Activated B cell treated with CpG ODN at 0.5 μM for 24 hours (primary cell): ENCODE measurements around the gene FARSA. TPM values are rescaled to one million over a fixed set of nuclear protein-coding genes. Genes with fewer than 3 reads are reported as not detected.
"Not testable (repeated sequence)": the region's sequence is repeated elsewhere in the genome, so short reads cannot be mapped to it uniquely, and the experiment has no call there.

Experiments
- ATAC-seq: fragments of 200-7000 bp; cut with Tn5 transposase; one replicate; pipeline ENCODE4 v1.10.0; 2021; ENCODE audit warnings: low read depth, mild to moderate bottlenecking, moderate library complexity
- CTCF ChIA-PET: fragments of 350-600 bp; sonication (Branson Sonifier 250); formaldehyde crosslinking; loops from one replicate; lab custom pipeline; 2021; ENCODE audit warnings: antibody characterized with exemption; lab: Charles Lee
- POLR2A ChIA-PET: fragments of 350-600 bp; sonication (Branson Sonifier 250); formaldehyde crosslinking; loops from one replicate; lab custom pipeline; 2021; ENCODE audit warnings: antibody characterized with exemption; lab: Charles Lee
- DNase-seq: peaks from one replicate; pipeline ENCODE4 v3.0.0; 2022
- H3K27ac Mint-ChIP-seq: one replicate; pipeline ENCODE4 v1.8.0; 2020; ENCODE audit warnings: mixed read lengths
- H3K27me3 Mint-ChIP-seq: one replicate; pipeline ENCODE4 v1.8.0; 2021; ENCODE audit warnings: mixed read lengths
- H3K36me3 Mint-ChIP-seq: one replicate; pipeline ENCODE4 v1.8.0; 2021; ENCODE audit warnings: low read depth, mixed read lengths
- H3K4me1 Mint-ChIP-seq: one replicate; pipeline ENCODE4 v1.8.0; 2021; ENCODE audit warnings: mixed read lengths
- H3K4me3 Mint-ChIP-seq: one replicate; pipeline ENCODE4 v1.8.0; 2020; ENCODE audit warnings: mild to moderate bottlenecking, mixed read lengths
- H3K9me3 Mint-ChIP-seq: one replicate; pipeline ENCODE4 v1.8.0; 2020; ENCODE audit warnings: mixed read lengths
- intact Hi-C: fragments of 100-400 bp; cut with micrococcal nuclease; formaldehyde crosslinking; loops from one replicate; pipeline ENCODE4 v1.15.1; 2024
- total RNA-seq: library from RNA; stranded (reverse); gene quantifications from 2 replicates; pipeline ENCODE4 v1.2.3, GENCODE V29; 2022
- TF ChIP-seq, protein P1 (sequence below): fragments of 200-600 bp; IDR thresholded peaks from one replicate; pipeline ENCODE4 v1.8.0; 2022; ENCODE audit warnings: antibody characterized with exemption, mild to moderate bottlenecking

FARSA gene
- total RNA-seq, result 76.1 and 76.8 TPM in 2 replicates

DNA sequence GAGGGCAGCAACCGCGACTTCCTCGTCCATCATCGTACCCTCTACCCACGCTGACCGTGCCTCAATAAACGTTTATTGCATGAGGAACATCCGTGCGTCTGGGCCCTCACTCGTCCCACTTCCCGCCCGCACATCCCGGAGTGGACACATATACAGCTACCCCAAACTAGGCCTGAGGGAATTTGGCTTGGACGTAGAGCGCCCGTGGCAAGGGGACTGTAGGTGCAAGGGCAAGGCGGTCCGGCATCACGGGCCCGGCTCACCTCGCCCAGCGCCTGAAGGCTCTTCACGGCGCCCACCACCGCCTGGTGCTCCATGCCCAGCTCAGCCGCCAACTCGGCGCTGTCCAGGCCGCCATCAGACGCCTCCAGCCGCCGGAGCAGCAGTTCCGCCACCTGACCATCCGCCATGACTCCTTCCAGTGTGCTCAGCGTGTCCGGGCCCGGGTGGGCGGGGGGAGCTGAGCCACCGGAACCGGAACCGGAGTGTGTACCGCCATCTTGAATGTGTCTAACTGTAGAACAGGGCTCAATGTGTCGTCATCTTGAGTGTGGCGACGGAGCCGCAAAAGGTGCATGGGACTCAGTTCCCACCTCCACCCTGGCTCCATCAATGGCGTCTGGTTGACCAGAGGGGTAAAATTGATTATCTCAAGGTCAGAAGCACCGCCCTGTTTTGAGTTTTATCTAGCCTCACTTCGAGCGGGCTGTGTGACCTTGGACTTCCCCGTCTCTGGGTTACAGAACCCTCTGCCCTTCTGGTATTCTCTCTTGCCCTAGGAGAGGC, at the start of gene FARSA:
TSS of gene FARSA (minus strand) at position 425 of the 786 bp plus-strand sequence. CDS start at position 410, 15 bp downstream.
- Mint-ChIP-seq H3K36me3 (peaks cover 34% of the 10 kb centered on the region), H3K27ac (peak within 1 kb of the TSS; percentile 86), H3K9me3 (no peaks in the 10 kb centered on the region), H3K4me3 (peak within 1 kb of the TSS; percentile 96), H3K4me1 (peaks cover 42% of the 10 kb centered on the region), H3K27me3 (no peaks in the 10 kb centered on the region)
- intact Hi-C loops, result loop anchor here (1.0 kb wide), 4 partner anchors 12 to 52 kb away; partner anchors contain the start of genes DNASE2, GCDH, RAD23A and SYCE2
- ATAC-seq (peak; percentile 57), DNase-seq (peak; percentile 80)
- CTCF ChIA-PET, result interaction anchor here (1.2 kb wide), 1 partner anchor 32 kb away, joined by 8 read pairs; no protein-coding TSS in a partner anchor
- TF ChIP-seq, protein P1, sequence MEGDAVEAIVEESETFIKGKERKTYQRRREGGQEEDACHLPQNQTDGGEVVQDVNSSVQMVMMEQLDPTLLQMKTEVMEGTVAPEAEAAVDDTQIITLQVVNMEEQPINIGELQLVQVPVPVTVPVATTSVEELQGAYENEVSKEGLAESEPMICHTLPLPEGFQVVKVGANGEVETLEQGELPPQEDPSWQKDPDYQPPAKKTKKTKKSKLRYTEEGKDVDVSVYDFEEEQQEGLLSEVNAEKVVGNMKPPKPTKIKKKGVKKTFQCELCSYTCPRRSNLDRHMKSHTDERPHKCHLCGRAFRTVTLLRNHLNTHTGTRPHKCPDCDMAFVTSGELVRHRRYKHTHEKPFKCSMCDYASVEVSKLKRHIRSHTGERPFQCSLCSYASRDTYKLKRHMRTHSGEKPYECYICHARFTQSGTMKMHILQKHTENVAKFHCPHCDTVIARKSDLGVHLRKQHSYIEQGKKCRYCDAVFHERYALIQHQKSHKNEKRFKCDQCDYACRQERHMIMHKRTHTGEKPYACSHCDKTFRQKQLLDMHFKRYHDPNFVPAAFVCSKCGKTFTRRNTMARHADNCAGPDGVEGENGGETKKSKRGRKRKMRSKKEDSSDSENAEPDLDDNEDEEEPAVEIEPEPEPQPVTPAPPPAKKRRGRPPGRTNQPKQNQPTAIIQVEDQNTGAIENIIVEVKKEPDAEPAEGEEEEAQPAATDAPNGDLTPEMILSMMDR, result no peak
- POLR2A ChIA-PET, result interaction anchor here (0.6 to 3.5 kb wide), 26 partner anchors 9 to 1204 kb away, joined by 3 to 46 read pairs (median 4); partner anchors contain the start of genes C19orf53, DNASE2, GCDH and GET3

GRCh38 chr19:12983091-12983490, 49.6 kb upstream of the FARSA start:
- Mint-ChIP-seq H3K27ac (no peak overlapping the region), H3K4me3 (no peak overlapping the region), H3K4me1 (peaks cover 6% of the 10 kb centered on the region), H3K27me3 (peaks cover 3% of the 10 kb centered on the region), H3K9me3 (no peaks in the 10 kb centered on the region), H3K36me3 (no peaks in the 10 kb centered on the region)
- intact Hi-C loops, result loop anchor here (1.0 kb wide), 5 partner anchors 51 to 172 kb away; partner anchors contain the start of genes IER2 and STX10
- CTCF ChIA-PET, result interaction anchor here (0.9 to 3.8 kb wide), 3 partner anchors 18 to 112 kb away, joined by 3 to 34 read pairs (median 21); no protein-coding TSS in a partner anchor
- no peak for ATAC-seq
- no peak for DNase-seq
- TF ChIP-seq, protein P1, result no peak
- POLR2A ChIA-PET, result no interaction called here

- Mint-ChIP-seq H3K27me3 (peaks cover 7% of the 10 kb centered on the region), H3K9me3 (no peaks in the 10 kb centered on the region), H3K4me3 (no peak overlapping the region), H3K4me1 (peaks cover 10% of the 10 kb centered on the region), H3K36me3 (no peaks in the 10 kb centered on the region), H3K27ac (no peak overlapping the region)
- CTCF ChIA-PET, result interaction anchor here (0.9 to 3.8 kb wide), 2 partner anchors 17 to 112 kb away, joined by 3 to 21 read pairs; no protein-coding TSS in a partner anchor
- TF ChIP-seq, protein P1, result no peak
- DNase-seq (no peak), ATAC-seq (no peak)
- intact Hi-C loops, result loop anchor here (1.0 kb wide), 5 partner anchors 52 to 173 kb away; partner anchors contain the start of genes IER2 and STX10
- POLR2A ChIA-PET, result no interaction called here
Measured at GRCh38 chr19:12982648-12983047, 49.1 kb upstream of the FARSA start.

GRCh38 chr19:12979974-12980373, 46.5 kb upstream of the FARSA start:
- Mint-ChIP-seq H3K9me3 (no peaks in the 10 kb centered on the region), H3K4me3 (no peak overlapping the region), H3K27ac (no peak overlapping the region), H3K27me3 (peaks cover 7% of the 10 kb centered on the region), H3K4me1 (peaks cover 10% of the 10 kb centered on the region), H3K36me3 (no peaks in the 10 kb centered on the region)
- DNase-seq, result no peak
- CTCF ChIA-PET, result interaction anchor here (0.7 to 5.9 kb wide), 5 partner anchors 15 to 166 kb away, joined by 3 to 106 read pairs (median 3); no protein-coding TSS in a partner anchor
- TF ChIP-seq, protein P1, result no peak
- ATAC-seq, result no peak
- POLR2A ChIA-PET, result interaction anchor here (0.6 to 1.3 kb wide), 6 partner anchors 81 to 795 kb away, joined by 3 to 8 read pairs (median 4); no protein-coding TSS in a partner anchor
- intact Hi-C loops, result loop anchor here (5.0 kb wide), 3 partner anchors 217 to 882 kb away; no protein-coding TSS in a partner anchor

GRCh38 chr19:12976109-12976508, 42.6 kb upstream of the FARSA start:
- H3K4me3 Mint-ChIP-seq, H3K27ac Mint-ChIP-seq, ATAC-seq, H3K9me3 Mint-ChIP-seq, DNase-seq, H3K27me3 Mint-ChIP-seq, H3K36me3 Mint-ChIP-seq: not testable (repeated sequence)
- peaks cover 10% of the 10 kb centered on the region for H3K4me1 Mint-ChIP-seq
- ChIA-PET POLR2A (interaction anchor here (2.4 kb wide), 1 partner anchor 118 kb away, joined by 28 read pairs; no protein-coding TSS in a partner anchor), CTCF (interaction anchor here (1.6 to 5.9 kb wide), 4 partner anchors 10 to 285 kb away, joined by 5 to 106 read pairs (median 54); no protein-coding TSS in a partner anchor)
- intact Hi-C loops, result loop anchor here (5.0 kb wide), 3 partner anchors 221 to 886 kb away; no protein-coding TSS in a partner anchor
